ENCODE measurements around the gene PWWP2B. TPM values are rescaled to one million over a fixed set of nuclear protein-coding genes. Genes with fewer than 3 reads are reported as not detected.

PWWP2B gene
- total RNA-seq, 1 donor from 2014 or later: 7.6 TPM

DNA sequence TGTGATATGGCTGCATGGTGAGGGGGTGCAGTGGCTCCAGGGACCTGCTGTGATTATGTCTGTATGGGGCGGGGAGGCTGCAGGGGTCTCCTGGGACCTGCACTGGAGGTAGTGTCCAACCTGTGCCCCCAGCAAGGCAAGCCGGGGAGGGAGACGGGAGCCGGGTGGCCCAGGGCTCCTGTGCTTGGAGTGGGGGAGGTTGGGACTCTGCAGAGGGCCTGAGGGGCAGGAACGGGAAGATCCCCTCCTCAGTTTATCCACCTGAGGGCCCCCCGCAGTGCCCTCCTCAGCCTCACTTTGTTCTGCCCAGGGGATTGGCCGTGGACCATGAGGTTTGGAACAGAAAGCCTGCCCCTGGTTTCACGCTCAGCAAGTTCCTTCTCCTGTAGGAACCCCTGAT lies 22.8 kb upstream of the PWWP2B start:
- Mint-ChIP-seq H3K36me3 (ENCODE audit: low read depth, unreplicated experiment) (peaks cover 10% of the 10 kb centered on the region), H3K27ac (ENCODE audit: unreplicated experiment) (no peak overlapping the region), H3K4me3 (ENCODE audit: unreplicated experiment) (no peak overlapping the region), H3K27me3 (ENCODE audit: unreplicated experiment) (peaks cover 11% of the 10 kb centered on the region), H3K4me1 (ENCODE audit: unreplicated experiment) (peaks cover 18% of the 10 kb centered on the region), H3K9me3 (ENCODE audit: unreplicated experiment) (peaks cover 1% of the 10 kb centered on the region)
- no peak for DNase-seq (ENCODE audit: low spot score)
- TF ChIP-seq CTCF (IDR thresholded peaks at IDR 0.05; ENCODE audit: unreplicated experiment): no peak

- no peak for DNase-seq (ENCODE audit: low spot score)
- Mint-ChIP-seq H3K4me1 (ENCODE audit: unreplicated experiment) (peaks cover 20% of the 10 kb centered on the region), H3K27ac (ENCODE audit: unreplicated experiment) (no peak overlapping the region), H3K9me3 (ENCODE audit: unreplicated experiment) (peaks cover 3% of the 10 kb centered on the region), H3K4me3 (ENCODE audit: unreplicated experiment) (no peak overlapping the region), H3K36me3 (ENCODE audit: low read depth, unreplicated experiment) (peaks cover 11% of the 10 kb centered on the region), H3K27me3 (ENCODE audit: unreplicated experiment) (peaks cover 11% of the 10 kb centered on the region)
- no peak for TF ChIP-seq CTCF (IDR thresholded peaks at IDR 0.05; ENCODE audit: unreplicated experiment)
Observed at GRCh38 chr10:132374612-132375011, 22.4 kb upstream of the PWWP2B start.

DNA sequence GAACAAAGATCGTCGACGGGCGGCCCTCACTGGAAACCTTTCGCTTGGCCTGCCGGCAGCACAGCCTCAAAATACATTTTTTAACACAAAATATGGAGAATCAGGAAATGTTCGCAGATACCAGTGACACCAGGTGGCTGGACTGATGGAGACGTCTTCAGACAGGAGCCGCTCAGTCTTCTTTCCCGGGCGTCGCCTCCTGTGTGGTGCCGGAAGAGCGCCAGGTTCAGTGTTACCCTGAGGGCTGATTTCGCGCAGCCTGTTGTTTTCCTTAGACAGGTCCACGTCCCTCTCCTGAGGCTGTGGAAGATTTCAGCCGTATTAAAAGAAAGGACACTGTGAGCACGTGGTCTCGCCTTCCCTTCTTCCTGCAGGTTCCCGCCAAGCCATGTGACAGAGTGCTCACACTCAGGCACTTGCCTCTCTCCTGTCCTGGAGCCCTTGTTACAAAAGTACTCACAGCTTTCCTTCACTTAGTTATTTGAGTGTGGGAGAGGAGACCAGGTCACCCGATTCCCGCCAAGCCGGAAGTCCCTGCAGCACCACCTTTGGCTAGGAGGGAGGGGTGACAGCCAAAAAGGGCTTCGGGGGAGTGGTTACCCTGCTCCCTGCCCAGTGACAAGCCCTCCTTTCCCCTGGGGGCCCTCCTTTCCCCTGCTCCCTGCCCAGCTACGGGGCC lies 21.7 kb upstream of the PWWP2B start:
- TF ChIP-seq CTCF (IDR thresholded peaks at IDR 0.05; ENCODE audit: unreplicated experiment): no peak
- no peak for DNase-seq (ENCODE audit: low spot score)
- Mint-ChIP-seq H3K9me3 (ENCODE audit: unreplicated experiment) (peaks cover 3% of the 10 kb centered on the region), H3K4me3 (ENCODE audit: unreplicated experiment) (no peak overlapping the region), H3K27me3 (ENCODE audit: unreplicated experiment) (peaks cover 11% of the 10 kb centered on the region), H3K27ac (ENCODE audit: unreplicated experiment) (no peak overlapping the region), H3K4me1 (ENCODE audit: unreplicated experiment) (peaks cover 20% of the 10 kb centered on the region), H3K36me3 (ENCODE audit: low read depth, unreplicated experiment) (peaks cover 11% of the 10 kb centered on the region)

- Mint-ChIP-seq H3K9me3 (ENCODE audit: unreplicated experiment) (peaks cover 3% of the 10 kb centered on the region), H3K27me3 (ENCODE audit: unreplicated experiment) (peaks cover 11% of the 10 kb centered on the region), H3K4me3 (ENCODE audit: unreplicated experiment) (no peak overlapping the region), H3K36me3 (ENCODE audit: low read depth, unreplicated experiment) (peaks cover 11% of the 10 kb centered on the region), H3K4me1 (ENCODE audit: unreplicated experiment) (peaks cover 17% of the 10 kb centered on the region), H3K27ac (ENCODE audit: unreplicated experiment) (no peak overlapping the region)
- no peak for DNase-seq (ENCODE audit: low spot score)
- TF ChIP-seq CTCF (IDR thresholded peaks at IDR 0.05; ENCODE audit: unreplicated experiment): no peak
Observed at GRCh38 chr10:132375795-132376297, 21.2 kb upstream of the PWWP2B start.

GRCh38 chr10:132376394-132376851 lies 20.6 kb upstream of the PWWP2B start:
- Mint-ChIP-seq H3K9me3 (ENCODE audit: unreplicated experiment) (peaks cover 3% of the 10 kb centered on the region), H3K27ac (ENCODE audit: unreplicated experiment) (no peak overlapping the region), H3K4me3 (ENCODE audit: unreplicated experiment) (no peak overlapping the region), H3K36me3 (ENCODE audit: low read depth, unreplicated experiment) (peaks cover 11% of the 10 kb centered on the region), H3K27me3 (ENCODE audit: unreplicated experiment) (peaks cover 9% of the 10 kb centered on the region), H3K4me1 (ENCODE audit: unreplicated experiment) (peaks cover 16% of the 10 kb centered on the region)
- TF ChIP-seq CTCF (IDR thresholded peaks at IDR 0.05; ENCODE audit: unreplicated experiment): no peak
- DNase-seq (ENCODE audit: low spot score): no peak
